HG02973 (cell line): Measurements from ENCODE around the gene SRGAP1.

Experiments
- ATAC-seq: cut with Tn5 transposase; IDR thresholded peaks from one replicate; pipeline ENCODE4 v1.9.1; 2021; ENCODE audit warnings: moderate library complexity; ENCODE audit not compliant: unreplicated experiment

The SRGAP1 gene

DNA sequence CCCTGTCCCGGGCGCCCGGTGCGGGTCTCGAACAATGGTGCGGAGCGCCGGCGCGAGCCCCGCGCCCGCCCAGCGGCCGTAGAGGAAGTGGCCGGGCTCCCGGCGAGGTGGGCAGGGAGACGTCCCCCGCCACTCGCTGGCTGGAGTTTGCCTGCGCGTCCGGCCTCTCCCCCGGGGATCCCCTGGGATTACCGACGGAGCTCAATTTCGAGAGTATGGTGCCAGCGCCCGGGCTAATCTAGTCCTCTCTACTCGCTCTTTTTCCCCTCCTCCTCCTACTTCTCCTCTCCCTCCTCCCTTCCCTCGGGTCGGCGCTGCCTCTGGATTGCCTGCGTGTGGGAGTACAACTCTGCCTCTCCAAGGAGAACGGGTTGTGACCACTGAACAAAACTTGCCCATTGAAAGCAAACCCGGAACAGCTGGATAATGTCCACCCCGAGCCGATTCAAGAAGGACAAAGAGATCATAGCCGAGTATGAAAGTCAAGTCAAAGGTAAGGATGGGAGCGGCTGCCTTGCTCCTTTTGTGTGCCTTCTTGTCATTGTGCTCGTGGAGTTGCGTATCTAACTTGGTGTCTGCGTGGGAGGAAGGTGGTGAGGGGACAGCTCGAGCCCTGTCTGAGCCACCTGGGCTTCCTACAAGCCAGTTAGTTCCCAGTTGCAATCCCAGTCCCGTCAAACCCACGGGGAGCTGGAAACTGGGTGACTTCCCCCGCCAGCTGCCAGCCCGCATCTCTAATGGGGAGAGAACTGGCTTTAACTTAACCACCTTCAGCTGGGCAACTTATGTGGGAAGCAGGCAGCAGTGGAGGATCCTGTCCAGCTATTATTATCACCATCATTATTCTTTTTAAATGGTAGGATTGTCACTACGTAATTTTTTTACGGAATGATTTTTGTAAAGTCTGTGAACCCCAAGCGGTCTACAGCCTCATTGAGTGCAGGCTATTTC lies at the start of gene SRGAP1:
TSS of gene SRGAP1 (plus strand) at position 310 of the 951 bp plus-strand sequence. CDS start at position 427, 117 bp downstream.
- ATAC-seq: peak; percentile 17

DNA sequence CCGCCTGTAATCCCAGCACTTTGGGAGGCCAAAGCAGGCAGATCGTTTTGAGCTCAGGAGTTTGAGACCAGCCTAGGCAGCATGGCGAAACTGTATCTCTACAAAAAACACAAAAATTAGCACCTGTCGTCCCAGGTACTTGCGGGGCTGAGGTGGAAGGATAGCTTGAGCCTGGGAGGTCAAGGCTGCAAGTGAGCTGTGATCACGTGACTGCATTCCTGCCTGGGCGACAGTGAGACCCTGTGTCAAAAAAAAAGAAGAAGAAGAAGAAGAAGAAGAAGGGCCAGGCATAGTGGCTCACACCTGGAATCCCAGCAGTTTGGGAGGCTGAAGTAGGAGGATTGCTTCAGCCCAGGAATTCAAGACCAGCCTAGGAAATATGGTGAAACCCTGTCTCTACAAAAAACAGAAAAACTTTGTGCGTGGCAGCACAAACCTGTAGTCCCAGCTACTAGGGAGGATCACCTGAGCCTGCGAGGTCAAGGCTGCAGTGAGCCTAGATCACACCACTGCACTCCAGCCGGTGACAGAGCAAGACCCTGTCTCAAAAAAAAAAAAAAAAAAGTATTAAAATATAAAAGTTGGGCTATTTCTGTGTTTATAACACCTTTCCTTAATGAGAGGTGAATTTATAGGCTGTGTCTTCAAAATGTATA lies 49.3 kb upstream of the SRGAP1 start:
- no peak for ATAC-seq

DNA sequence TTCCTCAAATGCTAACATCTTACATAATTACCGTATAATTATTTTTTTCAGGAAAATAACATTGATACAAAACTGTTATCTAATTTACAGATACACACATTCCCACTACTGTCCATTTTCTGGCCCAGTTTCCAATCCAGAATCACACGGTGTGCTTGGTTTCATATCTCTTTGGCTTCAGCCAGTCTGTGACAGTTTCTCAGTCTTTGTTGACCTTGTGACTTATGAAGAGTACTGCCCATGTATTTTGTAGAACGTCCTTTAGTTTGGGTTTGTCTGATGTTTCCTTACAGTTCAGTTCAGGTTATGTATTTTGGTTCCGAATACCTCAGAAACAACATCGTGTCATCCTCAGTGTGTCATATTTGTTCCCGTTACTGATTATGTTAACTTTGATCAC lies 48.6 kb upstream of the SRGAP1 start:
- ATAC-seq: no peak

DNA sequence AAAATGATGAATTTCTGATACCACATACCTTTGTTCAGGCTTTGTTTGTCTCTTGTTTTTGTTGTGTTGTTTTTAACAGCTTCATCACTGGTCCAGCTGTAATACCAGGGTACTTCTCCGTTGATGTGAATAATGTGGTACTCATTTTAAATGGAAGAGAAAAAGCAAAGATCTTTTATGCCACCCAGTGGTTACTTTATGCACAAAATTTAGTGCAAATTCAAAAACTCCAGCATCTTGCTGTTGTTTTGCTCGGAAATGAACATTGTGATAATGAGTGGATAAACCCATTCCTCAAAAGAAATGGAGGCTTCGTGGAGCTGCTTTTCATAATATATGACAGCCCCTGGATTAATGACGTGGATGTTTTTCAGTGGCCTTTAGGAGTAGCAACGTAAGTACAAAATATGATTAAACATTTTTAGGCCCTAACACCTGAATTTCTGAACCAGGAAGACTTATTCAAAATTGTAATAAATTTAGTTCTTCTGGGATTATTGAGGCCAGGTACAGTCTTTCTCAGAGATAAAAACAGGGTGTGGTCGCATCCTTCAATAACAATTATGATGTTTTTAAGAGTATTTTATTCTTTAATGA lies 42.4 kb upstream of the SRGAP1 start:
- no peak for ATAC-seq

DNA sequence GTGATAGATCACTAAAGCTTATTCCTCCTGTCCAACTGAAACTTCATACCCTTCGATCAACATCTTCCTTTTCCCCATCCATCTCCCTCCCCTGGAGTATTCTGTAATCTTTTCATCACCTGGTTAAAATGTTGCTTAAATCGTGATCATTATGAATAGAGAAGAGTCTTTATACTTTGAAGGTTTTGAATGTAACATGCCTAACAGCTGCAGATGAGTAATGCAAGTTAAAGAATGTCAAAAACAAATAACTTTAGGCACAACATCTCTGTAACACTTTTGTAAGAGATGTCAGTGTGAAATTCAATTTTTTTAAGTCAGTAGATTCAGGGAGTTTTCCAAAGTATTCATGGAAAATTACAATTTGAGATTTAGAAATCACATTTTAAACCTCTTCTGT lies 39.8 kb upstream of the SRGAP1 start:
- ATAC-seq: no peak

DNA sequence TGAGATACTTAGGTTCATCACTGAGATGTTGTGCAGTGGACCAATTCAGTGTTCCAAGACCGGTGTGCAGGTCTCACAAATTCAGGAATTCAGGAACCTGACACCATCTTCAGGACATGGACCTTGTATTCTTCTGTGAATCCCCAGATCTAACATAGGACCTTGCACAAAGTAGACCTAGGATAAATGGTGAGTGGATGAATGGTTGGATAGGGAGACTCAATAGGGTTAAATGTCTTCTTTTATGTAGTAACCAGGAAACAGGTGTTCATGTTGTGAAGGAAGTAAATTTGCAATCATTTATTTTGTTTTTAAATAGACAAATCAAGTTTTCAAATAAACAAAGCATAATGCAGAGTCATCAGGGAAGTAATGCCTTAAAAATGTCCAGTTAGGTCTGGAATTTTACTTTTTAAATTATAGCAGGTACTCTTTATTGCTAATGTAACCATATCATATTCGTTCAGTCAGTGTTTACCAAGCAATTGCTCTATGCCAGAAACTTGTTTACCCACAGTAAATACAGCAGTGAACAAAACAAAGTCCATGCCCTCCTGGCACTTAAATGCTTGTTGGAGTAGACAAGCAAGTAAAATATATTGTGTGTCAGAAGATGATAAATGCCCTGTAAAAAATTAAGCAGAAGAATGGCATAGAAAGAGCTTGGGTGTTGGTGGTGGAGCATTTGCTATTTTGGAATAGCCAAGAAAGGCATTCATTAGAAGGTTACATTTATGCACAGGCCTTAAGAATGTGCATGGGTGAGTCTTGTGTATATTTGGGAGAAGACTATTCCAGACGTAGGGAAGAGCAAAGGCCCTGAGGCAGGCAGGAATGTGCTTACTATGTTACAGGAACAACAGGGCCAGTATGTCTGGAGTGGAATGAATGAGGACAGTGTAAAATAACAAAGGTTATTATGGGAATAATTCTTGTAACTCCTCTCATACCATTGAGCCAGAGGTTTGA lies 38.5 kb upstream of the SRGAP1 start:
- no peak for ATAC-seq

DNA sequence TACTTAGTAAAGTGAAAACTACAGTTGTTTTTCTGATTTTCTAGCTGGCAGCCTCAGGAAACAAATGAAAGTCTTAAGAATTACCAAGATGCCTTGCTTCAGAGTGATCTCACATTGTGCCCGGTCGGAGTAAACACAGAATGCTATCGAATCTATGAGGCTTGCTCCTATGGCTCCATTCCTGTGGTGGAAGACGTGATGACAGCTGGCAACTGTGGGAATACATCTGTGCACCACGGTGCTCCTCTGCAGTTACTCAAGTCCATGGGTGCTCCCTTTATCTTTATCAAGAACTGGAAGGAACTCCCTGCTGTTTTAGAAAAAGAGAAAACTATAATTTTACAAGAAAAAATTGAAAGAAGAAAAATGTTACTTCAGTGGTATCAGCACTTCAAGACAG lies 35.9 kb upstream of the SRGAP1 start:
- no peak for ATAC-seq

DNA sequence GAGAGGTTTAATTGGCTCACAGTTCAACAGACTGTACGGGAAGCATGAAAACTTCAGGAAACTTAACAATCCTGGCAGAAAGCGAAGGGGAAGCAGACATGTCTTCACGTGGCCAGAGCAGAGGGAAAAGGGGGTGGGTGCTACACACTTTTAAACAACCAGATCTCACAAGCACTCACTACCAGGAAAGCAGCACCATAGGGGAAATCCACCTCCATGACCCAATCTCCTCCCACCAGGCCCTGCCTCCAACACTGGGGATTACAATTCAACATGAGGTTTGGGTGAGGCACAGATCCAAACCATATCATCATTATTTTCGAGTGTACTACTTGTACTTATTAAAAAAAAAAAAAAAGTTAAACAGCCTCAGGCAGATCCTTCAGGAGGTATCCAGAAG lies 34.9 kb upstream of the SRGAP1 start:
- no peak for ATAC-seq

DNA sequence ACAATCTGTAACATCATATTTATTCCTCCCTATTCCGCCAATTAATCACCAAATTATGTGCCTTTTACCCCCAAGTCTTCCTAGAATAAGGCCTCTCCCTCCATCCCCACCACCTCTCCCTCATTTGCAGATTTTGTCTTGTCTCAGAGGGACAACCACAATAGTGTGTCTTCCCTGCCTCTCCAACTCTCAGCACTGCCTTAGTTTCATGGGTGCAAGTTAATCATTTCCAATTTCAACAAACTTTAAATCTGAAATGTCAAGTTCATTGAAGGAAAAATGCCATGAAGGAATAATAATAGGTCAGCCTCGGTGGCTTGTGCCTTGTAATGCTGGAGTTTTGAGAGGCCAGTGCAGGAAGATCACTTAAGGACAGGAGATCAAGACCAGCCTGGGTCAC lies 33.2 kb upstream of the SRGAP1 start:
- no peak for ATAC-seq

DNA sequence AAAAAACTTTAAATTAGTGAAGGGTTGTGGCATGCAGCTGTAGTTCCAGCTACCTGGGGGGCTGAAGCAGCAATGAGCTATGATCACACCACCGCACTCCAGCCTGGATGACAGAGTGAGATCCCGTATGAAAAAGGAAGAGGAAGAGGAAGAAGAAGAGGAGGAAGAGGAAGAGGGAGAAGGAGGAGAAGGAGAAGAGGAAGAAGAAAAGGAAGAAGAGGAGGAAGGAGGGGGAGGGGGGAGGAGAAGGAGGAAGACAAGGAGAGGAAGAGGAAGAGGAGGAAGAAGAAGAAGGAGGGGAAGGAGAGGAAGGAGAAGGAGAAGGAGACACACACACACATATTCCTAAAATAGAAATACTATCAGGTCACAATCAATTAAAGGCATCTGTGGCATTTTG lies 32.7 kb upstream of the SRGAP1 start:
- ATAC-seq: no peak

DNA sequence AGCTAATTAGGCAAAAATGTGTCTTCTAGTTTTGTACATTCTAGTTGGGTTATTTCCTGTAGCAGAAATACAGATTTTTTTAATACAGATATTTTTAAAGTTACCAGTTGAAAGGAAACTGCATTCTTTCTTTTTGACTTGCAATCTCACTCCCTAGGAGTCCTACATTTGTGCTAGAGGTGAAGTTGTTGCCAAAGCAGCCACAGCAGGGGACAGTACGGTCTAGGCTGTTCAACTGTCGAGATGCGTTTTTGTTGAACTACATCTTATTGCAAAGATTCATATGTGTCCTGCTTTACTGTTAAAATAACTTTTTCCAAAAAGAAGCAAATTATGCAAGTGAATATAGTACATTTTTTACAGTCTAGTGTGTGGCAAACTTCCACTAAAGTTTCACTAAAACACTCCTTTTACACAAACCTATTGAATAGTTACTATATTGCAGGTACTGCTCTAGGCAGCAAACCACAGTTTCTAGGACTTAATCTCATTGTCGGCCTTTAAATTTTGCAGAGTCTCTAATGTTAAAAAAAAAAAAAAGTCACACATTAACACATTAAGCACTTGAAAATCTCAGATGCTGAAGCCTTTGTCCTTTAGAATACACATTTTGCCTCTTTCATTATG lies 30.2 kb upstream of the SRGAP1 start:
- ATAC-seq: peak; percentile 49

DNA sequence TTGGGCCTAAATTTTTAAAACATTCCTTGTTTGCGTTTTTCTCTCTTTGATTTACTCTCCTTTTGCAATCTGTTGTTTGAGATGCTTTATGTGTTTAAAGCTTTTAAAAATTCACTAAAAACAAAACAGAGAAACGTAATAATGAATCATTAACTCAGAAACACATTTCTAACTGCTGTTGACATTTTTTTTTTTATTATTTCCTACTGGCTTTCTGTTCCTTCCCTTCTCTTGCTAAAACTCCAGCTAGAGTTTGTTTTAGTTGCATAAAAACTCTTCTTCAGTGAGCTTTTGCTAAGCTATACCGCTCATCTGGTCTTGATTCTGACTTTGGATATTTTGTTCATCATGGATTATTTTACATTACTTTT lies 29.0 kb upstream of the SRGAP1 start:
- no peak for ATAC-seq

DNA sequence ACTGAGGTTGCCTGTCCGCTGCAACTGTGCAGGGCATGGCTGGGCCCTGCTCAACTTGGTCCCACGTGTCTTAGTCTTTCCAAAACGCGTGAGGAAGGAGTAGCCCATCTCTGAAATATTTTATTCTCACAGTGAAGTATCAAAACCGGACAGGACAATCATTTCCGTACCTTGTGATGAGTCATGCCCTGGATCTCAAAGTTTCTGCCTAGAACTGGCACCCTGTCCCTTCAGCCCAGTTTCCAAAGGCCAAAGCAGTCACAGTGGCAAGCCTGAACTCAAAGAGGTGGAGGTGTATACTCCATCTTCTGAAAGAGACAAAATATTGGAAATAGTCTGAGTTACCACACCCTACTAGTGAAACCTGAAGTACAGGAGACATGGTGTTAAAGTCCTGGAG lies 28.5 kb upstream of the SRGAP1 start:
- no peak for ATAC-seq

DNA sequence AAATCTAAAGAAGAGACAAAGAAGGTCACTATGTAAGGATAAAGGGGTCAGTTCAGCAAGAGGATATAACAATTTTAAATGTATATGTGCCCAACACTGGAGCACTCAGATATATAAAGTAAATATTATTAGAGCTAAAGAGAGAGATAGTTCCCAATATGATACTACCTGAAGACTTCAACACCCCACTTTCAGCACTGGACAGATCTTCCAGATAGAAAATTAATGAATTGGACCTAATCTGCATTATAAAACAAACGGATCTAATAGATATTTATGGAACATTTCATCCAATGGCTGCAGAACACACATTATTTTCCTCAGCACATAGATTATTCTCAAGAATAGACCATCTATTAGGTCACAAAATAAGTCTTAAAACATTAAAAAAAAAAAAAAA lies 24.1 kb upstream of the SRGAP1 start:
- no peak for ATAC-seq

DNA sequence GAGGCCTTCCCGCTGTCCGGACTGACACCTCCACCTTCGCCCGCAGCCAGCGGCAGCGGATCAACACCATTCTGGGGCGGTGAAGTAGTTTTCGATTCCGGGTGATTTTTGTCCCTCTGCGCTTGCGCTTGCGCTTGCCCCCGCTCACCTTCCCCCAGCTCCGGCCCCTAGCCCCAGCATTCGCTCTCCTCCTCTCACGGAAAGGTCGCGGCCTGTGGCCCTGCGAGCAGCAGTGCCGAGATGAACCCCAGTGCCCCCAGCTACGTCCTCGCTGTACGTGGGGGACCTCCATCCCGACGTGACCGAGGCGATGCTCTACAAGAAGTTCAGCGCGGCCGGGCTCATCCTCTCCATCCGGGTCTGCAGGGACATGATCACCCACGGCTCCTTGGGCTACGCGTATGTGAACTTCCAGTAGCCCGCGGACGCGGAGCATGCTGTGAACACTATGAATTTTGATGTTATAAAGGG lies 22.7 kb upstream of the SRGAP1 start:
- no peak for ATAC-seq

DNA sequence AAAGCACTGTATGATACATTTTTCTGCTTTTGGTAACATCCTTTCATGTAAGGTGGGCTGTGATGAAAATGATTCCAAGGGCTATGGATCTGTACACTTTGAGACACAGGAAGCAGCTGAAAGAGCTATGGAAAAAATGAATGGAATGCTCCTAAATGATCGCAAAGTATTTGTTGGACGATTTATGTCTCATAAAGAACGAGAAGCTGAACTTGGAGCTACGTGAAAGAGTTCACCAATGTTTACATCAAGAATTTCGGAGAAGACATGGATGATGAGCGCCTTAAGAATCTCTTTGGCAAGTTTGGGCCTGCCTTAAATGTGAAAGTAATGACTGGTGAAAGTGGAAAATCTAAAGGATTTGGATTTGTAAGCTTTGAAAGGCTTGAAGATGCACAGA lies 22.1 kb upstream of the SRGAP1 start:
- no peak for ATAC-seq

DNA sequence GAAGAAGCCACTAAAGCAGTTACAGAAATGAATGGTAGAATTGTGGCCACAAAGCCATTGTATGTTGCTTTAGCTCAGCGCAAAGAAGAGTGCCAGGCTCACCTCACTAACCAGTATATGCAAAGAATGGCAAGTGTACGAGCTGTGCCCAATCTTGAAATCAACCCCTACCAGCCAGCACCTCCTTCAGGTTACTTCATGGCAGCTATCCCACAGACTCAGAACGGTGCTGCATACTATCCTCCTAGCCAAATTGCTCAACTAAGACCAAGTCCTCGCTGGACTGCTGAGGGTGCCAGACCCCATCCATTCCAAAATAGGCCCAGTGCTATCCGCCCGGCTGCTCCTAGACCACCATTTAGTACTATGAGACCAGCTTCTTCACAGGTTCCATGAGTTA lies 21.5 kb upstream of the SRGAP1 start:
- ATAC-seq: no peak

DNA sequence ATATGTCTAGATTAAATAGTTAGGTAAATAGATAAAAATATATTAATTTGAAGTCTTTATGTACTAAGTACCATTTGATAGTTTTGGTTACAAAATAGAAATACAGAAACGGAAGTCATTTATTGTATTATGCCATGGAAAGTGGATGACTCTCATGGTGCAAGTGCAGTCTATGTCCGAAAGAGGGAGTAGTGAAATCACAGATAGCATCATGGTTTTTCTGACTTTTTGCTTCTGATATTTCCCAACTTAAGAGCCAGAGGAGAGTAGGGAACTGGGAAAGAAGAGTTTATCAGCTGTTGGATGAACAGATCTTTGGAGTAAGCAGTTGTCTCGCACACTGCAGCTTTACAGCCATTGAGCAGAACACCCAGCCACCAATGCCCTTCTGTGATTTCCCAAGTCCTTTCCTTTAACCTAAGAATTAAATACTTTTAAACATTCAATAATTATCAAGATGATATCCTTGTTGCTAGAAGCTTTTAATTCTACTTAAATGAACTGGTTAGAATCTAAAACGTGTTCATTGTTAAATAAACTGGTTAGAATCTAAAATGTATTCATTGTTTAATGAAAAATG lies 18.4 kb upstream of the SRGAP1 start:
- no peak for ATAC-seq

DNA sequence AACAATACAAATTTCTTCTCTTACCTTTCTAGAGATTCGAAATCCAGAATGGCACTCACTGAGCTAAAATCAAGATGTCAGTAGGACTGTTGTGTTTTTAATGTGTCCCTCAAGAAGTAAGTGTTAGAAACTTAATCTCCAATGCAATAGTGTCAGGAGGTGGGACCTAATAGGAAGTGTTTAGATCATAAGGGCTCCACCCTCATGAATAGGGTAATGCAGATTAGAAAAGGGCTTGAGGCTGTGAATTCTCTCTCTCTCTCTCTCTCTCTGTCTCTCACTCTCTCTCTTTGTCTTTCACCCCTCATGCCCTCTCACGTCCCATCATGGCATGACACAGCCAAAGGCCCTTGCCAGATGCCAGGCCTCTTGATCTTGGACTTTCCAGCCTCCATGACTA lies 15.6 kb upstream of the SRGAP1 start:
- no peak for ATAC-seq

DNA sequence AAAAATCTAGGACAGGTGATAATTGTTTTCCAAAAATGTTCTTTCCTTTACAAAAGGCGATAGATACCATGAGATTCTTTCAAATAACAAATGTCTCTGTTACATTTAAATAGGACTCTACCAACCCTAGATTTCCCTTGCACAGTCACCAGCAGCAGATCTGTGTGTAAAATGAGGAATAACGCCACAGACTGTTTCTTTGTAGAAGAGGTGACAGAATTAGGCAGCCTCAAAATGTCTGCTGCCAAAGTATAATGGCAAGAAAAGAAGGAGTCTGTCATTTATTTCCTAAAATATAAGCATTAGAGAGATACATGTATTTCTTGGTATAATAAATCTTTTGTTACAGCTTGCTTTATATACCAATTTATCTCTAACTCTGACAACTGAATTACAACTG lies 8.5 kb upstream of the SRGAP1 start:
- ATAC-seq: no peak
